HFF-Myc (cell line): ENCODE results near the gene FBF1.
"Not testable (repeated sequence)": the region's sequence is repeated elsewhere in the genome, so short reads cannot be mapped to it uniquely, and the experiment has no call there.

ENCODE experiments used
- DNase-seq: peaks from one replicate; pipeline ENCODE4 v3.0.0-alpha.2; 2011; ENCODE audit warnings: low read depth; ENCODE audit errors: extremely low read depth
- H3K4me3 ChIP-seq: replicated peaks from 2 replicates; pipeline ENCODE4 v1.5.1; 2011; ENCODE audit warnings: low read depth, mild to moderate bottlenecking, control low read depth, low read length
- TF ChIP-seq, protein P1 (sequence below): IDR thresholded peaks from 2 replicates; pipeline ENCODE4 v1.5.1; 2012; ENCODE audit warnings: mild to moderate bottlenecking, low read depth, low read length, control low read depth; ENCODE audit errors: missing control alignments

Gene FBF1

DNA sequence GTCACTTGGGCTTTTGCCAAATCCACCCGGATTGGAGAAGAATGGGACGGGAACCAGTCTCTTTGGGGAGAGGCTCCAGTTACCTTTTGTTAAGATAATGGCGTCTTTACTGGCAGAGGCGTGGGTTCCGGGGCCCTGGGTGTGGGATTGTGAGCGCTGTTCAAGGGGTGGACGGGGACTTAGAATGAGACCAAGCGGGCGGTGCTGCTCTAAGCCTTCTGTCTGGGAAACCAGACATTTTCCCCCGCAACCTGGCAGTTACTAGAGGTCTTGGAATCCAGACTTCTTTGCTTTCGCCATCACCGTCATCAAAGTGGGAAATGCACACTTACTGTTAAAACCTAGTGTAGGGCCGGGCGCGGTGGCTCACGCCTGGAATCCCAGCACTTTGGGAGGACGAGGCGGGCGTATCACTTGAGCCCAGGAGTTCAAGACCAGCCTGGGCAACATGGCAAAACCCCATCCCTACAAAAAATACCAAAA, 38.9 kb upstream of the FBF1 start:
- no peak for DNase-seq
- TF ChIP-seq, protein P1, sequence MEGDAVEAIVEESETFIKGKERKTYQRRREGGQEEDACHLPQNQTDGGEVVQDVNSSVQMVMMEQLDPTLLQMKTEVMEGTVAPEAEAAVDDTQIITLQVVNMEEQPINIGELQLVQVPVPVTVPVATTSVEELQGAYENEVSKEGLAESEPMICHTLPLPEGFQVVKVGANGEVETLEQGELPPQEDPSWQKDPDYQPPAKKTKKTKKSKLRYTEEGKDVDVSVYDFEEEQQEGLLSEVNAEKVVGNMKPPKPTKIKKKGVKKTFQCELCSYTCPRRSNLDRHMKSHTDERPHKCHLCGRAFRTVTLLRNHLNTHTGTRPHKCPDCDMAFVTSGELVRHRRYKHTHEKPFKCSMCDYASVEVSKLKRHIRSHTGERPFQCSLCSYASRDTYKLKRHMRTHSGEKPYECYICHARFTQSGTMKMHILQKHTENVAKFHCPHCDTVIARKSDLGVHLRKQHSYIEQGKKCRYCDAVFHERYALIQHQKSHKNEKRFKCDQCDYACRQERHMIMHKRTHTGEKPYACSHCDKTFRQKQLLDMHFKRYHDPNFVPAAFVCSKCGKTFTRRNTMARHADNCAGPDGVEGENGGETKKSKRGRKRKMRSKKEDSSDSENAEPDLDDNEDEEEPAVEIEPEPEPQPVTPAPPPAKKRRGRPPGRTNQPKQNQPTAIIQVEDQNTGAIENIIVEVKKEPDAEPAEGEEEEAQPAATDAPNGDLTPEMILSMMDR = no peak
- H3K4me3 ChIP-seq = peak overlapping the region; percentile 80

DNA sequence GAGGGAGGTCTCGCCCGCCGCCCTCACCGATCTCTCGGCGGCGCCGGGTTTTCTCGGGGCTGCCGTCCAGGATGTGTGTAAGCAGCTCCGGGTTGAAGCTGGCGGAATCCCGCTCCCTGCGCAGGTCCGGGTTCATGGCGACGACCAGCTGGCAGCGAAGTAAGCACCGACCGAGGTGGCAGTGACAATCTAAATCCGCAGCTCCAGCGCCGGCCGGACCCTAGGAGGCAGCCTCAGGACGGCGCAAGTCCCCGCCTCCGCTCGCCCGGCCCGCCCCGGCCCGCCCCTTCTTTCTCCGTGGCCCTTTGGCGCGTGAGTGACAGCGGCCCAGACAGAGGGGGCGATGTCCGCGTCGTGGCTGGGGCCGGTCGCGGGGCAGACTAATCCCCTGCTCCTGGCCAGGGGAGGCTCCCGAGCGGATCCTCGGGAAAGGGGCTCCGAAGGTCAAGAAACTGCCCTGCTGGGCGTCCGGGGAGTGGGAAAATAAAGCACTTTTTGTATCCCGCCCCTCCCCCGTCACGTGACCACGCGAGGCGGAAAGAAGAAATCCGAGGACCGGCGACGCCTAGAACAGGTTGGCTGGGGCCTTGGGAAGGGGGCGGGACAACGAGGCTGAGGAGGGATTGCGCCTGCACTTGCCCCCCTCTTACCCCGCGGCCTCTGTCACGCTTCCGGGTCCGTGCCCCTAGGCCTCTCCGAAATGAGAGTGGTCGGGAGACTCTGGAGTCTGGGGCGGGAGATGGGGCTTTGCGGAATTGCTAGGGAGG, 38.3 kb upstream of the FBF1 start, which contains the start of the genes ACOX1 and TEN1:
Gene ACOX1 (minus strand): TSS at position 229 of the 767 bp plus-strand sequence. CDS start 93 bp downstream, at position 136.
Gene TEN1 (plus strand): TSS at position 303 of the 767 bp plus-strand sequence. CDS start 6,953 bp downstream, outside the sequence.
- peak within 1 kb of the TSS; percentile 80 for H3K4me3 ChIP-seq
- peak; percentile 89 for DNase-seq
- TF ChIP-seq, protein P1 = no peak

DNA sequence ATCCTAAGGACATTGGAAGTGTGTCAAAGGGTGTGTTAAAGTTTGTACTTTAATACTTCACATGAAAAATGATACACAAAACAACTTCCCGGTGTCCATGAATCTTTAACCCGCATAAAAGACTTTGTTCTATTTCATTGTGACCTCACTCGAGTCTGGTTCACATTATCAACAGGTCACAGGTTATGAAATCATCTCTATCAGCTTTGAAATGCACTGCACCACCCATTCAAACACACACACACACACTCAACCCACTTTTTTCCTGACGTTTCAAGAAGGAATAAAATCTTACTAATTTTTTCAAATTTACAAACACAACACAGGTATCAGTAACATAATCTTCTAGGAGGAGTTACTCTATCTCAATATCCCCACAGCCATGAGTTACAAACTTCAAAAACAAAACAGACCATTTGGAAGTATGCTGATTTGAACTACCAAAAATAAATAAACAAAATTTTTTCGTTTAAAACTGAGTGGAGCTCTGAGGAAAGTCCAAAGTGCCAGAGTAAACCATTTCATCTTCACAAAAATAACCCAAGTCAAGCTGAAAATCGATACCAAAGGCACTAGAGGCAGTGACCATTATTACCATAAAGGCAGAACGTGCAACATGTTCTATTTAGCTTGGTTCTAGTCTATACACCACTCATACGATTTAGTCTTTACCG, 35.5 kb upstream of the FBF1 start:
- no peak overlapping the region for H3K4me3 ChIP-seq
- no peak for DNase-seq

DNA sequence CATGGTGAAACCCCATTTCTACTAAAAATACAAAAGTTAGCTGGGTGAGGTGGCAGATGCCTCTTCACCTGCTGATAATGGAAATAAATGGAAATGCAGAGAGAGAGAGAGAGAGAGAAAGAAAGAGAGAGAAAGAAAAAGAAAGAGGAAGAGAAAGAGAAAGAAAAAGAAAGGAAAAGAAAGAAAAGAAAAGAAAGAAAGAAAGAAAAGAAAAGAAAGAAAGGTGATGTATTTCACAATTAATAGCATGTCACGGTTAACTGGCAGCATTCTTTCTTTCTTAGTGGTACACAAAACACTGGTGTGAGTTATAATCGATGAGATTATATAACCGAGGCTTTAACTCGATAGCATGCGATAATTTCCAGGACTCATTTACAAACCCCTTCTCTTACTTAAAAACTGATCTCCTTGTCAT, 34.9 kb upstream of the FBF1 start:
- no peak overlapping the region for H3K4me3 ChIP-seq
- no peak for DNase-seq
- TF ChIP-seq, protein P1 = no peak

More for the DNA sequence above, 35.5 kb upstream of the FBF1 start:
- TF ChIP-seq, protein P1 = no peak

DNA sequence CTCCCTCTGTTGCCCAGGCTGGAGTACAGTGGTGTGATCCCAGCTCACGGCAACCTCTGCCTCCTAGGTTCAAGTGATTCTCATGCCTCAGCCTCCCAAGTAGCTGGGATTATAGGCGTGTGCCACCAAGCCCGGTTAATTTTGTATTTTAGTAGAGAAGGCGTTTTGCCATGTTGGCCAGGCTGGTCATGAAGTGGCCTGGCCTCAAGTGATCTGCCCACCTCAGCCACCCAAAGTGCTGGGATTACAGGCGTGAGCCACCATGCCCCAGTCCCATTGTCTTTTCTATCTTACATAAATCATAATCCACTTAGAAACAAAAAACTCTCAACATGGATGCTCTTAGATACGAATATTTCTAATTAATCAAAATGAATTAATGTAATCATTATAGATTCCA, 34.3 kb upstream of the FBF1 start:
- DNase-seq, H3K4me3 ChIP-seq: not testable (repeated sequence)

DNA sequence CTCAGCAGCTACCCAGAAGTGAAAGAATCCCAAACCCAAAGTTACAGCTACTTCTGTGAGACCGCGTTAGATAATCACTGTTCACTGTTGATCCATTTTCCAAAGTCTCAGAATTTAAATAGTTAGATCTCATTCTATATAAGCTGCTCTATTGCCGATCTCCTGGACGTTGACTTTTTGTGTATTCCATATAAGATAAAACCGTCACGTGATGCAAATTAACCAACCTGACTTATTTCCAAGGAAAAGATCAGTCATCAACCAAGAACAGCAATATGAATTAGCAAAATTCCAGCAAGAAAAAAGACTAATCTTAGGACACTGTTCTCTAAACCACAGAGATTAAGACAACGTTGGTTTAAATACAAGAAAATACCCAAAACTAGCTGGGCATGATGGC, 29.8 kb upstream of the FBF1 start:
- no peak for DNase-seq
- H3K4me3 ChIP-seq = no peak overlapping the region
- TF ChIP-seq, protein P1 = no peak

DNA sequence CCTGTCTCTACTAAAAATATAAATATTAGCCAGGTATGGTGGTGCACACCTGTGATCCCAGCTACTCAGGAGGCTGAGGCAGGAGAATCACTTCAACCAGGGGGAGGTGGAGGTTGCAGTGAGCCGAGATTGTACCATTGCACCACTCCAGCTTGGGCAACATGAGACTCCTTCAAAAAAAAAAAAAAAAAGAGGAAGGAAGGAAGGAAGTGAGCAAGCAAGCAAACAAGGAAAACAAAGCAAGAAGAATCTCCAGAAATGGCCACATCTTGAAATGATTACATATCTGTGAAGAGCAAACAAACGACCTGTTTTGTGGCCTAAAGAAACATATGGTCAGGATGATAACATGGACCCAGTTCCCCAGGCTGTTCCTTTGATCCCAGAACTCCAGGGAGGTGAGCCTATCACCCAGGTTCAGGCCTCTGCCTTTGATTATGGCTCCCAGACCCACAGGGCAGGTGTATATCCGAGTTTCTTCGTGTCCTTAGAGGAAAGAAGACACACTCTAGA, 29.2 kb upstream of the FBF1 start:
- H3K4me3 ChIP-seq = no peak overlapping the region
- DNase-seq = peak; percentile 72
- TF ChIP-seq, protein P1 = no peak

DNA sequence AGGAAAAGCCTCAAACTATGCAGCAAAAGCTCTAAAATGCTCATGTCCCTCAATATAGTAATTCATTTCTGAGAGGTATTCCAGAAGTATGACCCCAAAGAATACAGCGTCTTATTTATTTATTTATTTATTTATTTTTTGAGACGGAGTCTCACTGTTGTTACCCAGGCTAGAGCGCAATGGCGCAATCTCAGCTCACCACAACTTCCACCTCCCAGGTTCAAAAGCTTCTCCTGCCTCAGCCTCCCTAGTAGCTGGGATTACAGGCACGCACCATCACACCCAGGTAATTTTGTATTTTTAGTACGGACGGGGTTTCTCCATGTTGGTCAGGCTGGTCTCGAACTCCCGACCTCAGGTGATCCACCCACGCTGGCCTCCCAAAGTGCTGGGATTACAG, 28.2 kb upstream of the FBF1 start:
- not testable (repeated sequence) for DNase-seq, H3K4me3 ChIP-seq
